HCT116 (cell line): ENCODE results near the gene TCF23. TPM values are rescaled to one million over a fixed set of nuclear protein-coding genes. Genes with fewer than 3 reads are reported as not detected.

ENCODE experiments used
- ATAC-seq: fragments of 200-7000 bp; cut with Tn5 transposase; 2 replicates; pipeline ENCODE4 v1.9.1; 2020; ENCODE audit warnings: mild to moderate bottlenecking, moderate library complexity
- BruUV-seq: library from RNA; stranded (reverse); fragments of 400-500 nt; replicated peaks from 2 replicates; lab custom pipeline; 2021; lab: Mats Ljungman, UMichigan
- CTCF ChIA-PET: fragments of 300-600 bp; sonication (Branson Sonifier 250); formaldehyde crosslinking; loops from one replicate; lab custom pipeline; 2021; ENCODE audit warnings: antibody characterized with exemption; lab: Charles Lee
- POLR2A ChIA-PET: fragments of 300-600, 350-600 bp; sonication (Branson Sonifier 250); formaldehyde crosslinking; loops from one replicate; lab custom pipeline; 2021; ENCODE audit warnings: antibody characterized with exemption; lab: Charles Lee
- RAD21 ChIA-PET, 2 experiments: fragments of 300-600 bp; sonication (Branson Sonifier 250); formaldehyde crosslinking; loops; one replicate each; lab custom pipeline; 2023; ENCODE audit warnings: low total read pairs in 2 of 2; ENCODE audit not compliant: uncharacterized antibody in 2 of 2, unreplicated experiment in 2 of 2, low non-redundant PET in 1 of 2; lab: Charles Lee
- DNase-seq: peaks from one replicate; pipeline ENCODE4 v3.0.0-alpha.2; 2010; ENCODE audit warnings: low read depth, low spot score
- H2AFZ ChIP-seq: fragments of 200-600 bp; shearing (Covaris generic), sonication (generic); 2 replicates; pipeline ENCODE4 v1.6.1; 2017; ENCODE audit warnings: low read depth, mixed run types, mixed read lengths, antibody characterized with exemption, low read length; ENCODE audit not compliant: poor library complexity, severe bottlenecking
- H3K27ac ChIP-seq: 2 replicates; pipeline ENCODE4 v1.5.1; 2012; ENCODE audit warnings: low read depth, low read length
- H3K27me3 ChIP-seq: fragments of 200-600 bp; sonication (generic); 2 replicates; pipeline ENCODE4 v1.6.1; 2016; ENCODE audit warnings: mixed run types, low read length, mixed read lengths; ENCODE audit not compliant: insufficient read depth
- H3K36me3 ChIP-seq, 2 experiments: fragments of 200-500 bp in 1 of 2; fragments of 200-600 bp in 1 of 2; sonication (Bioruptor generic) in 1 of 2; sonication (generic) in 1 of 2; 2 replicates each; pipeline versions ENCODE4 v1.5.1 to v1.6.1; 2014 to 2016; ENCODE audit warnings: low read length in 2 of 2, inconsistent platforms in 1 of 2, mixed read lengths in 1 of 2, mixed run types in 1 of 2; ENCODE audit not compliant: insufficient read depth in 2 of 2, control insufficient read depth in 1 of 2
- H3K4me1 ChIP-seq, 2 experiments: fragments of 200-600 bp in 1 of 2; sonication (generic) in 1 of 2; 2 replicates each; pipeline versions ENCODE4 v1.5.1 to v1.6.1; 2012 to 2017; ENCODE audit warnings: low read length in 2 of 2, inconsistent platforms in 1 of 2, mild to moderate bottlenecking in 1 of 2, mixed read lengths in 1 of 2, mixed run types in 1 of 2, moderate library complexity in 1 of 2; ENCODE audit not compliant: insufficient read depth in 2 of 2, control insufficient read depth in 1 of 2
- H3K4me2 ChIP-seq: fragments of 200-600 bp; sonication (generic); 2 replicates; pipeline ENCODE4 v1.6.1; 2017; ENCODE audit warnings: mixed run types, low read length, mixed read lengths
- H3K4me3 ChIP-seq, 2 experiments: fragments of 200-600 bp in 1 of 2; sonication (generic) in 1 of 2; replicated peaks in 1 of 2; 2 replicates each; pipeline ENCODE4 v1.5.1; 2011 to 2016; ENCODE audit warnings: low read length in 2 of 2, control low read depth in 1 of 2, low read depth in 1 of 2, mild to moderate bottlenecking in 1 of 2, mixed read lengths in 1 of 2, mixed run types in 1 of 2
- H3K79me2 ChIP-seq: fragments of 200-600 bp; sonication (generic); 2 replicates; pipeline ENCODE4 v1.6.1; 2017; ENCODE audit warnings: mild to moderate bottlenecking, mixed run types, low read length, moderate library complexity, mixed read lengths; ENCODE audit not compliant: insufficient read depth
- H3K9ac ChIP-seq: fragments of 200-600 bp; sonication (generic); 2 replicates; pipeline ENCODE4 v1.6.1; 2016; ENCODE audit warnings: low read length, mixed read lengths
- H3K9me2 ChIP-seq: fragments of 200-600 bp; sonication (generic), shearing (Covaris generic); 2 replicates; pipeline ENCODE4 v1.6.1; 2017; ENCODE audit warnings: mixed run types, mild to moderate bottlenecking, moderate library complexity; ENCODE audit not compliant: insufficient read depth
- H3K9me3 ChIP-seq, 2 experiments: fragments of 200-500 bp in 1 of 2; fragments of 200-600 bp in 1 of 2; sonication (Bioruptor generic) in 1 of 2; sonication (generic) in 1 of 2; 2 replicates each; pipeline ENCODE4 v1.6.1; 2014 to 2017; ENCODE audit warnings: low read length in 2 of 2, mixed read lengths in 2 of 2, inconsistent platforms in 1 of 2, low read depth in 1 of 2, mild to moderate bottlenecking in 1 of 2, mixed run types in 1 of 2, moderate library complexity in 1 of 2; ENCODE audit not compliant: control insufficient read depth in 1 of 2, insufficient read depth in 1 of 2
- H4K20me1 ChIP-seq: fragments of 200-600 bp; sonication (generic), shearing (Covaris generic); 2 replicates; pipeline ENCODE4 v1.6.1; 2017; ENCODE audit warnings: mixed run types, mild to moderate bottlenecking, moderate library complexity; ENCODE audit not compliant: insufficient read depth
- CEBPB ChIP-seq: IDR thresholded peaks from 2 replicates; pipeline ENCODE4 v1.6.1; 2012; ENCODE audit warnings: low read depth
- EZH2 ChIP-seq: fragments of 200-600 bp; sonication (generic); IDR thresholded peaks from 2 replicates; pipeline ENCODE4 v1.6.1; 2017; ENCODE audit warnings: antibody characterized with exemption, mixed run types
- JUND ChIP-seq: IDR thresholded peaks from 2 replicates; pipeline ENCODE4 v1.6.1; 2012
- POLR2A ChIP-seq: IDR thresholded peaks from 2 replicates; pipeline ENCODE4 v1.7.0; 2011; ENCODE audit warnings: borderline replicate concordance; ENCODE audit not compliant: insufficient read depth, insufficient read length; ENCODE audit errors: extremely low read depth
- RAD21 ChIP-seq: IDR thresholded peaks from 2 replicates; pipeline ENCODE4 v1.6.1; 2012; ENCODE audit warnings: low read depth, mild to moderate bottlenecking
- SRF ChIP-seq: IDR thresholded peaks from 2 replicates; pipeline ENCODE4 v1.6.1; 2012; ENCODE audit warnings: low read depth
- TCF7L2 ChIP-seq: IDR thresholded peaks from 2 replicates; pipeline ENCODE4 v1.7.0; 2011; ENCODE audit warnings: borderline replicate concordance, inconsistent platforms; ENCODE audit not compliant: insufficient read depth, insufficient read length; ENCODE audit errors: extremely low read depth
- ZNF274 ChIP-seq: fragments of 200-500 bp; sonication (Bioruptor generic); IDR thresholded peaks from 2 replicates; pipeline ENCODE4 v1.6.1; 2014; ENCODE audit warnings: mild to moderate bottlenecking, low read depth, low read length, inconsistent platforms
- intact Hi-C: fragments of 100-400 bp; cut with micrococcal nuclease; formaldehyde crosslinking; loops from 2 replicates; pipeline ENCODE4 v1.10.0; 2022
- total RNA-seq: library from RNA; stranded (reverse); gene quantifications from one replicate; pipeline ENCODE4 v1.2.1, GENCODE V29; 2021; ENCODE audit not compliant: unreplicated experiment
- TF ChIP-seq, protein P1 (sequence below): IDR thresholded peaks from 2 replicates; pipeline ENCODE4 v1.6.1; 2011; ENCODE audit warnings: mild to moderate bottlenecking, low read length, moderate library complexity; ENCODE audit not compliant: insufficient replicate concordance; ENCODE audit errors: extremely low read depth

The TCF23 gene
- total RNA-seq, 1 experiment from 2014 or later = not detected

DNA sequence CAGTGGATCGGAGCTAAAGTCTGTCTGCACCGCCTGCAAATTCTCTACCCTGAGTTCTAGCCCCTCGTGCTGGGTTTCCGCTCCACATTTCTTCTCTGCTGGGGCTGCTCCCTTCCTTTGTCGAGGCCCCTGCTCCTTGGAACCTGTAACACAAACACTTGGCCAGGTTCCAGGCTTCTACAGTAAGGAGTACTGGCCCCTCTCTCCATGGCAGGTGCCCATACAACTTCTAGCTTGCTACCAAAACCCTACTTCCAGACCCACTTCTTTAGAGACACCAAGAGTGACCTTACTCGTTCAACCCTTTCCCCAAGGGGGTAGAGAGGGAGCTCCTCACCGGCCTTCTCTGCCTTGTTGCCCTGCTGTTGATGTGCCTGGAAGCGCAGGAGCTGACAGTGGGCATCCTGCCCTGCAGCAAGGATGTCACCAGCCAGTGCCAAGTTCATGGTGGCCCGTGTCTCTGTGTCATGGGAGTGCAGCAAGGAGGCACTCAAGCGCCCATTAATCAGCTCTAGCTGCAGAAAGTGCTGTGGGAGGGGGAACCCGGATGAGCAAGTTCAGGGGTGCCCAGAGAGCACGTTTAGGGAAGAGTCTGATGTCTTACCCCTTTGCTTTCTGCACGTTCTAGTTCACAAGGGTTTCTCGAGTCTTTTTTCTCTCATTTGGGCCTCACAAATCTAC is 15.5 kb upstream of the TCF23 start:
- H3K9me2 ChIP-seq = no peaks in the 10 kb centered on the region
- CTCF ChIA-PET = interaction anchor here (1.4 to 1.6 kb wide), 2 partner anchors 36 to 147 kb away, joined by 5 to 7 read pairs; no protein-coding TSS in a partner anchor
- no peak overlapping the region for H2AFZ ChIP-seq
- no peaks in the 10 kb centered on the region for H3K9me3 ChIP-seq
- no peaks in the 10 kb centered on the region for H4K20me1 ChIP-seq
- DNase-seq = no peak
- TF ChIP-seq RAD21 = no peak
- no peak for TF ChIP-seq TCF7L2
- no peak for TF ChIP-seq JUND
- no peak for TF ChIP-seq CEBPB
- no peak for TF ChIP-seq POLR2A
- TF ChIP-seq, protein P1, sequence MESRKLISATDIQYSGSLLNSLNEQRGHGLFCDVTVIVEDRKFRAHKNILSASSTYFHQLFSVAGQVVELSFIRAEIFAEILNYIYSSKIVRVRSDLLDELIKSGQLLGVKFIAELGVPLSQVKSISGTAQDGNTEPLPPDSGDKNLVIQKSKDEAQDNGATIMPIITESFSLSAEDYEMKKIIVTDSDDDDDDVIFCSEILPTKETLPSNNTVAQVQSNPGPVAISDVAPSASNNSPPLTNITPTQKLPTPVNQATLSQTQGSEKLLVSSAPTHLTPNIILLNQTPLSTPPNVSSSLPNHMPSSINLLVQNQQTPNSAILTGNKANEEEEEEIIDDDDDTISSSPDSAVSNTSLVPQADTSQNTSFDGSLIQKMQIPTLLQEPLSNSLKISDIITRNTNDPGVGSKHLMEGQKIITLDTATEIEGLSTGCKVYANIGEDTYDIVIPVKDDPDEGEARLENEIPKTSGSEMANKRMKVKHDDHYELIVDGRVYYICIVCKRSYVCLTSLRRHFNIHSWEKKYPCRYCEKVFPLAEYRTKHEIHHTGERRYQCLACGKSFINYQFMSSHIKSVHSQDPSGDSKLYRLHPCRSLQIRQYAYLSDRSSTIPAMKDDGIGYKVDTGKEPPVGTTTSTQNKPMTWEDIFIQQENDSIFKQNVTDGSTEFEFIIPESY = no peak
- TF ChIP-seq SRF = no peak
- no peak for TF ChIP-seq ZNF274
- no peak for TF ChIP-seq EZH2
- TF ChIP-seq, all 23 proteins: peak for 0
- Histone ChIP-seq H3K27ac (peak overlapping the region; percentile 81), H3K79me2 (peaks cover 20% of the 10 kb centered on the region), H3K9ac (peak overlapping the region; percentile 97), H3K4me2 (peak overlapping the region; percentile 95), H3K27me3 (no peaks in the 10 kb centered on the region), H3K4me1 (peaks cover 4 to 19% of the 10 kb centered on the region in 2 experiments; a peak in 3 of 4 replicates), H3K4me3 (peak overlapping the region; percentile 96 to 99), H3K36me3 (peaks cover 14 to 20% of the 10 kb centered on the region in 2 experiments; a peak in 3 of 4 replicates)
- ChIA-PET POLR2A (no interaction called here), RAD21 (no interaction called here)
- BruUV-seq = TSS peak; percentile 70
- intact Hi-C loops = no loop called here
- ATAC-seq = no peak
